GM19438 (cell line): ENCODE results near the gene TSKU.
"Not testable (repeated sequence)": the region's sequence is repeated elsewhere in the genome, so short reads cannot be mapped to it uniquely, and the experiment has no call there.

ENCODE experiments used
- ATAC-seq: cut with Tn5 transposase; IDR thresholded peaks from one replicate; pipeline ENCODE4 v1.9.1; 2021; ENCODE audit warnings: low read depth; ENCODE audit not compliant: unreplicated experiment

Gene TSKU

GRCh38 chr11:76783294-76783895 is at the start of gene TSKU:
Gene TSKU, plus strand, starts transcription at chr11:76783356. Its CDS starts 12,261 bp downstream, at chr11:76795617.
- no peak for ATAC-seq

- ATAC-seq: not testable (repeated sequence)
These were observed 49.2 kb upstream of the TSKU start for GRCh38 chr11:76733906-76734305.

GRCh38 chr11:76734456-76735420 is 48.4 kb upstream of the TSKU start:
- no peak for ATAC-seq

GRCh38 chr11:76735841-76736240 is 47.3 kb upstream of the TSKU start:
- no peak for ATAC-seq

- no peak for ATAC-seq
These were observed 46.9 kb upstream of the TSKU start for GRCh38 chr11:76736266-76736665.

GRCh38 chr11:76736773-76737495 is 46.2 kb upstream of the TSKU start:
- no peak for ATAC-seq

- ATAC-seq: no peak
These were observed 44.4 kb upstream of the TSKU start for GRCh38 chr11:76738618-76739240.

- no peak for ATAC-seq
These were observed 43.4 kb upstream of the TSKU start for GRCh38 chr11:76739798-76740197.

- ATAC-seq: no peak
These were observed 42.4 kb upstream of the TSKU start for GRCh38 chr11:76740772-76741171.

- ATAC-seq: no peak
These were observed 40.3 kb upstream of the TSKU start for GRCh38 chr11:76742902-76743301.

GRCh38 chr11:76744186-76745043 is 38.7 kb upstream of the TSKU start:
- ATAC-seq: no peak

GRCh38 chr11:76745044-76745376 is 38.1 kb upstream of the TSKU start:
- no peak for ATAC-seq

GRCh38 chr11:76745561-76746207 is 37.5 kb upstream of the TSKU start:
- ATAC-seq: no peak

GRCh38 chr11:76747153-76747914 is 35.8 kb upstream of the TSKU start:
- ATAC-seq: no peak

GRCh38 chr11:76747915-76748860 is 35.0 kb upstream of the TSKU start:
- ATAC-seq: no peak

GRCh38 chr11:76748948-76749347 is 34.2 kb upstream of the TSKU start:
- ATAC-seq: no peak

GRCh38 chr11:76750067-76750466 is 33.1 kb upstream of the TSKU start:
- ATAC-seq: no peak

GRCh38 chr11:76750746-76751145 is 32.4 kb upstream of the TSKU start:
- ATAC-seq: no peak
